Measurements from ENCODE around the gene IMMP2L.
"Not testable (repeated sequence)": the region's sequence is repeated elsewhere in the genome, so short reads cannot be mapped to it uniquely, and the experiment has no call there.

Gene IMMP2L

GRCh38 chr7:110669410-110669809, 892.9 kb downstream of the IMMP2L start:
- DNase-seq, result no peak

- DNase-seq, result no peak
Measured at GRCh38 chr7:110664803-110665202, 897.5 kb downstream of the IMMP2L start.

GRCh38 chr7:110660637-110661036, 901.7 kb downstream of the IMMP2L start:
- DNase-seq, result not testable (repeated sequence)

- no peak for DNase-seq
Measured at GRCh38 chr7:110650328-110650727, 912.0 kb downstream of the IMMP2L start.

GRCh38 chr7:110647266-110647665, 915.0 kb downstream of the IMMP2L start:
- no peak for DNase-seq

- no peak for DNase-seq
Measured at GRCh38 chr7:110646804-110647203, 915.5 kb downstream of the IMMP2L start.

GRCh38 chr7:110645616-110646015, 916.7 kb downstream of the IMMP2L start:
- no peak for DNase-seq

GRCh38 chr7:110645060-110645459, 917.2 kb downstream of the IMMP2L start:
- DNase-seq, result no peak

GRCh38 chr7:110637252-110637651, 925.0 kb downstream of the IMMP2L start:
- DNase-seq, result no peak

- DNase-seq, result no peak
Measured at GRCh38 chr7:110633313-110633712, 929.0 kb downstream of the IMMP2L start.

GRCh38 chr7:110626414-110626813, 935.9 kb downstream of the IMMP2L start:
- no peak for DNase-seq

- DNase-seq, result no peak
Measured at GRCh38 chr7:110625294-110625693, 937.0 kb downstream of the IMMP2L start.

GRCh38 chr7:110623436-110623835, 938.9 kb downstream of the IMMP2L start:
- DNase-seq, result no peak

GRCh38 chr7:110621289-110621688, 941.0 kb downstream of the IMMP2L start:
- DNase-seq, result no peak

GRCh38 chr7:110620110-110620735, 942.1 kb downstream of the IMMP2L start:
- DNase-seq, result no peak

Data from inflammatory macrophage treated with lipopolysaccharide for 4 hours (primary cell).